Activated CD8-positive, alpha-beta memory T cell treated with anti-CD3 and anti-CD28 coated beads, Interleukin-2, amount 50 U/mL, for 4 hours (primary cell): ENCODE data around the gene NDRG3.
"Not testable (repeated sequence)": the region's sequence is repeated elsewhere in the genome, so short reads cannot be mapped to it uniquely, and the experiment has no call there.

ENCODE experiments used
- DNase-seq: peaks from one replicate; pipeline ENCODE4 v3.0.0-alpha.2; 2020

NDRG3 gene

GRCh38 chr20:36758276-36758675 is 12.4 kb upstream of the NDRG3 start:
- DNase-seq = no peak

GRCh38 chr20:36756496-36756895 is 10.6 kb upstream of the NDRG3 start:
- DNase-seq = no peak

- peak; percentile 34 for DNase-seq
These were observed 8.8 kb upstream of the NDRG3 start for GRCh38 chr20:36754656-36755222.

- no peak for DNase-seq
These were observed 6.7 kb upstream of the NDRG3 start for GRCh38 chr20:36752582-36752981.

- no peak for DNase-seq
These were observed 510 bp downstream of the NDRG3 start for GRCh38 chr20:36745234-36745926.

- DNase-seq = no peak
These were observed 1.1 kb downstream of the NDRG3 start for GRCh38 chr20:36744764-36745191.

GRCh38 chr20:36744243-36744642 is 1.6 kb downstream of the NDRG3 start:
- DNase-seq = no peak

GRCh38 chr20:36742558-36742957 is 3.3 kb downstream of the NDRG3 start:
- DNase-seq = no peak

GRCh38 chr20:36741072-36741471 is 4.8 kb downstream of the NDRG3 start:
- no peak for DNase-seq

GRCh38 chr20:36737183-36737499 is 8.7 kb downstream of the NDRG3 start:
- no peak for DNase-seq

GRCh38 chr20:36736451-36737182 is 9.3 kb downstream of the NDRG3 start:
- DNase-seq = no peak

- no peak for DNase-seq
These were observed 13.4 kb downstream of the NDRG3 start for GRCh38 chr20:36732456-36732855.

GRCh38 chr20:36728986-36729385 is 16.9 kb downstream of the NDRG3 start:
- DNase-seq = no peak

GRCh38 chr20:36726168-36726567 is 19.7 kb downstream of the NDRG3 start:
- no peak for DNase-seq

GRCh38 chr20:36720510-36720909 is 25.4 kb downstream of the NDRG3 start:
- no peak for DNase-seq

GRCh38 chr20:36717657-36718056 is 28.2 kb downstream of the NDRG3 start:
- no peak for DNase-seq

- DNase-seq = no peak
These were observed 28.9 kb downstream of the NDRG3 start for GRCh38 chr20:36717021-36717420.

- no peak for DNase-seq
These were observed 33.1 kb downstream of the NDRG3 start for GRCh38 chr20:36712775-36713174.

- DNase-seq = no peak
These were observed 36.8 kb downstream of the NDRG3 start for GRCh38 chr20:36709126-36709525.

- no peak for DNase-seq
These were observed 42.4 kb downstream of the NDRG3 start for GRCh38 chr20:36703530-36703929.

GRCh38 chr20:36700438-36700837 is 45.5 kb downstream of the NDRG3 start:
- no peak for DNase-seq

GRCh38 chr20:36695467-36695866 is 50.4 kb downstream of the NDRG3 start:
- not testable (repeated sequence) for DNase-seq

- DNase-seq = no peak
These were observed 57.3 kb downstream of the NDRG3 start for GRCh38 chr20:36688630-36689029.

GRCh38 chr20:36687850-36688249 is 58.0 kb downstream of the NDRG3 start:
- no peak for DNase-seq
